Prostate gland (tissue), 2 donors: ENCODE results near the gene STOX2. TPM values are rescaled to one million over a fixed set of nuclear protein-coding genes. Genes with fewer than 3 reads are reported as not detected.

Experiments
- DNase-seq: peaks from one replicate; pipeline ENCODE4 v3.0.0-alpha.2; 2019; ENCODE audit warnings: low spot score
- H3K27ac ChIP-seq, 2 donors: fragments of 200-600 bp; sonication (generic); 2 replicates each; pipeline ENCODE4 v1.5.1; 2017 to 2019
- H3K27me3 ChIP-seq: fragments of 200-600 bp; sonication (generic); replicated peaks from 2 replicates; pipeline ENCODE4 v1.5.1; 2019; ENCODE audit not compliant: insufficient read depth
- H3K36me3 ChIP-seq, 2 donors: fragments of 200-600 bp; sonication (generic); 1 replicate in 1 of 2; 2 replicates in 1 of 2; pipeline versions ENCODE4 v1.5.1 to v1.8.1; 2017 to 2019
- H3K4me1 ChIP-seq: fragments of 200-600 bp; sonication (generic); replicated peaks from 2 replicates; pipeline ENCODE4 v1.5.1; 2019
- H3K4me3 ChIP-seq, 2 donors: fragments of 200-600 bp; sonication (generic); 2 replicates each; pipeline ENCODE4 v1.5.1; 2017 to 2019
- H3K9me3 ChIP-seq: fragments of 200-600 bp; sonication (generic); 2 replicates; pipeline ENCODE4 v1.5.1; 2017
- CTCF ChIP-seq, 4 experiments: fragments of 200-600 bp in 2 of 4; fragments of 450-650 bp in 2 of 4; sonication (generic) in 2 of 4; IDR thresholded peaks; 1 replicate in 3 of 4; 2 replicates in 1 of 4; pipeline ENCODE4 v1.5.1; 2016 to 2019; ENCODE audit warnings: antibody characterized with exemption in 4 of 4, mild to moderate bottlenecking in 2 of 4, moderate library complexity in 2 of 4
- POLR2A ChIP-seq: fragments of 450-650 bp; IDR thresholded peaks from one replicate; pipeline ENCODE4 v1.6.1; 2016; ENCODE audit warnings: antibody characterized with exemption, mild to moderate bottlenecking
- POLR2AphosphoS5 ChIP-seq: sonication (generic); formaldehyde crosslinking; IDR thresholded peaks from one replicate; pipeline ENCODE4 v1.6.1; 2017; ENCODE audit warnings: antibody characterized with exemption
- WGBS: methylation state at CpG from one replicate; pipeline ENCODE4 v1.1.5; 2018; 5-methylcytosine and 5-hydroxymethylcytosine counted together
- intact Hi-C: fragments of 100-400 bp; cut with DNase I; formaldehyde crosslinking; loops from one replicate; pipeline ENCODE4 v1.14.2; 2022
- total RNA-seq, 2 donors: library from RNA; depleted of rRNA; stranded (reverse); fragments of >200 nt; gene quantifications; one replicate each; pipeline ENCODE4 v1.1.0, GENCODE V29; 2016

The STOX2 gene
- total RNA-seq, 2 donors from 2014 or later = 12.9 to 14.9 TPM

- no peaks in the 10 kb centered on the region for H3K4me1 ChIP-seq
- no peaks in the 10 kb centered on the region for H3K36me3 ChIP-seq
- no peaks in the 10 kb centered on the region for H3K27me3 ChIP-seq
- H3K4me3 ChIP-seq = no peak overlapping the region
- intact Hi-C loops = no loop called here
- no peak for DNase-seq
- H3K27ac ChIP-seq = no peak overlapping the region
- no peak for TF ChIP-seq CTCF (IDR thresholded peaks at IDR 0.05)
- no peak for TF ChIP-seq POLR2AphosphoS5
- no peak for TF ChIP-seq POLR2A
- WGBS = 95% methylated on average over 11 of the region's 11 CpGs
- no peaks in the 10 kb centered on the region for H3K9me3 ChIP-seq
These were observed 62.2 kb downstream of the STOX2 start for GRCh38 chr4:183967266-183967665.

GRCh38 chr4:183968502-183968901, 63.4 kb downstream of the STOX2 start:
- WGBS = 55% methylated on average over 6 of the region's 6 CpGs
- H3K4me1 ChIP-seq = no peaks in the 10 kb centered on the region
- no peaks in the 10 kb centered on the region for H3K9me3 ChIP-seq
- no peaks in the 10 kb centered on the region for H3K27me3 ChIP-seq
- H3K36me3 ChIP-seq = no peaks in the 10 kb centered on the region
- TF ChIP-seq POLR2A (no peak), CTCF (IDR thresholded peaks at IDR 0.05) (no peak), POLR2AphosphoS5 (no peak)
- no peak overlapping the region for H3K4me3 ChIP-seq
- intact Hi-C loops = no loop called here
- no peak overlapping the region for H3K27ac ChIP-seq
- DNase-seq = no peak

GRCh38 chr4:183968931-183969330, 63.8 kb downstream of the STOX2 start:
- no peak for DNase-seq
- Histone ChIP-seq H3K27me3 (no peaks in the 10 kb centered on the region), H3K36me3 (no peaks in the 10 kb centered on the region), H3K9me3 (no peaks in the 10 kb centered on the region), H3K27ac (no peak overlapping the region), H3K4me1 (no peaks in the 10 kb centered on the region), H3K4me3 (no peak overlapping the region)
- no peak for TF ChIP-seq POLR2AphosphoS5
- no peak for TF ChIP-seq POLR2A
- TF ChIP-seq CTCF (IDR thresholded peaks at IDR 0.05) = no peak
- intact Hi-C loops = no loop called here
- WGBS = 85% methylated on average over 5 of the region's 5 CpGs

GRCh38 chr4:183969596-183969995, 64.5 kb downstream of the STOX2 start:
- Histone ChIP-seq H3K4me3 (no peak overlapping the region), H3K27me3 (no peaks in the 10 kb centered on the region), H3K4me1 (no peaks in the 10 kb centered on the region), H3K9me3 (no peaks in the 10 kb centered on the region), H3K36me3 (no peaks in the 10 kb centered on the region), H3K27ac (no peak overlapping the region)
- no peak for DNase-seq
- TF ChIP-seq POLR2AphosphoS5 (no peak), CTCF (IDR thresholded peaks at IDR 0.05) (no peak), POLR2A (no peak)
- intact Hi-C loops = no loop called here
- 98% methylated on average over 4 of the region's 4 CpGs for WGBS

- no peak for DNase-seq
- H3K36me3 ChIP-seq = no peaks in the 10 kb centered on the region
- no peak for TF ChIP-seq CTCF (IDR thresholded peaks at IDR 0.05)
- TF ChIP-seq POLR2A = no peak
- no peak for TF ChIP-seq POLR2AphosphoS5
- H3K4me1 ChIP-seq = no peaks in the 10 kb centered on the region
- no peak overlapping the region for H3K27ac ChIP-seq
- no peak overlapping the region for H3K4me3 ChIP-seq
- H3K9me3 ChIP-seq = no peaks in the 10 kb centered on the region
- 79% methylated on average over 9 of the region's 9 CpGs for WGBS
- no peaks in the 10 kb centered on the region for H3K27me3 ChIP-seq
- intact Hi-C loops = no loop called here
These were observed 66.9 kb downstream of the STOX2 start for GRCh38 chr4:183971929-183972490.
